Measurements from ENCODE around the gene TAF1B. TPM values are rescaled to one million over a fixed set of nuclear protein-coding genes. Genes with fewer than 3 reads are reported as not detected.

Gene TAF1B
- total RNA-seq, 1 donor from 2014 or later = 35.7 TPM

DNA sequence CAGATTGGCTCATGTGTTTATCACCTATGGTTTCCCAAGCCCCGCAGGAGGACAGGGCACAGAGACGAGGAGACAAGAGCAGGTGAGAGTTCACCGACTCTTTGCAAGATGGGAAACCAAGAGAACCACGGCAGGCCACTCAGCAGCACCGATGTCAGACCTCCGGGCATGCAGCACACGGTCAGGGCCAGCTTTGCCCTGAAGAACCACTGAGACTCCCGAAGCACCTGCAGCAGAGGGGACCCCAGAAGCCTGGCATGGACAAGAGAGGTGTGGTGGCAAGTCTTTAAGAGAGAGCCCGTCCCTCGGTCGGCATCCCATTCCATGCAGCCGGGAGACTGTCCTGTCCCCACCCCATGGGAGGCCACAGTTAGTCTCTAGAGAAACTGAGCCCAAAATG is 36.6 kb upstream of the TAF1B start:
- no peaks in the 10 kb centered on the region for H3K27me3 Mint-ChIP-seq (ENCODE audit: low read depth)
- H3K4me3 Mint-ChIP-seq = no peak overlapping the region
- no peaks in the 10 kb centered on the region for H3K36me3 Mint-ChIP-seq (ENCODE audit: low read depth)
- TF ChIP-seq, protein P1, sequence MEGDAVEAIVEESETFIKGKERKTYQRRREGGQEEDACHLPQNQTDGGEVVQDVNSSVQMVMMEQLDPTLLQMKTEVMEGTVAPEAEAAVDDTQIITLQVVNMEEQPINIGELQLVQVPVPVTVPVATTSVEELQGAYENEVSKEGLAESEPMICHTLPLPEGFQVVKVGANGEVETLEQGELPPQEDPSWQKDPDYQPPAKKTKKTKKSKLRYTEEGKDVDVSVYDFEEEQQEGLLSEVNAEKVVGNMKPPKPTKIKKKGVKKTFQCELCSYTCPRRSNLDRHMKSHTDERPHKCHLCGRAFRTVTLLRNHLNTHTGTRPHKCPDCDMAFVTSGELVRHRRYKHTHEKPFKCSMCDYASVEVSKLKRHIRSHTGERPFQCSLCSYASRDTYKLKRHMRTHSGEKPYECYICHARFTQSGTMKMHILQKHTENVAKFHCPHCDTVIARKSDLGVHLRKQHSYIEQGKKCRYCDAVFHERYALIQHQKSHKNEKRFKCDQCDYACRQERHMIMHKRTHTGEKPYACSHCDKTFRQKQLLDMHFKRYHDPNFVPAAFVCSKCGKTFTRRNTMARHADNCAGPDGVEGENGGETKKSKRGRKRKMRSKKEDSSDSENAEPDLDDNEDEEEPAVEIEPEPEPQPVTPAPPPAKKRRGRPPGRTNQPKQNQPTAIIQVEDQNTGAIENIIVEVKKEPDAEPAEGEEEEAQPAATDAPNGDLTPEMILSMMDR (conservative IDR thresholded peaks at IDR 0.05) = no peak
- H3K4me1 Mint-ChIP-seq = peaks cover 4% of the 10 kb centered on the region
- no peaks in the 10 kb centered on the region for H3K9me3 Mint-ChIP-seq
- DNase-seq (ENCODE audit: low read depth, low spot score) = no peak
- no peak overlapping the region for H3K27ac Mint-ChIP-seq (ENCODE audit: unreplicated experiment)

DNA sequence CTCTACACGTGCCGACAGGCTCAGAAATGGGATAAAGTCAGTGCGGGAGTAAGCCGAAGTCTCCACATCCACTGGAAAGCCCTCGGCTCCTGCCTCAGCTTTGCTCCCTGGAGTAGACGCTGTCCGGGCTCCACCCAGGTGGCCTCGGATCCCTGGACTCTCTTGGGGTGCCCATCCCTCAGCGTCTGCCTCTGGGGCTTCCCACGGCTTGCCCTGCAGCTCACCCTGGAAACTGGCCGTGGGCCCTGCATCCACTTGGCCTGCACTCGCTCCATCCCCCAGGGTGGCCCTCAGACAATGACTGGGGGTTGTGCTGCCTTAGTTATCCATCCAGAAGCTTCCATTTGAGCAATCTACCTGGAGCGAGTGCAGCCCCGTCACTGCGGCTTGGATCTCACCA is 36.2 kb upstream of the TAF1B start:
- H3K4me1 Mint-ChIP-seq = peaks cover 4% of the 10 kb centered on the region
- H3K4me3 Mint-ChIP-seq = no peak overlapping the region

DNA sequence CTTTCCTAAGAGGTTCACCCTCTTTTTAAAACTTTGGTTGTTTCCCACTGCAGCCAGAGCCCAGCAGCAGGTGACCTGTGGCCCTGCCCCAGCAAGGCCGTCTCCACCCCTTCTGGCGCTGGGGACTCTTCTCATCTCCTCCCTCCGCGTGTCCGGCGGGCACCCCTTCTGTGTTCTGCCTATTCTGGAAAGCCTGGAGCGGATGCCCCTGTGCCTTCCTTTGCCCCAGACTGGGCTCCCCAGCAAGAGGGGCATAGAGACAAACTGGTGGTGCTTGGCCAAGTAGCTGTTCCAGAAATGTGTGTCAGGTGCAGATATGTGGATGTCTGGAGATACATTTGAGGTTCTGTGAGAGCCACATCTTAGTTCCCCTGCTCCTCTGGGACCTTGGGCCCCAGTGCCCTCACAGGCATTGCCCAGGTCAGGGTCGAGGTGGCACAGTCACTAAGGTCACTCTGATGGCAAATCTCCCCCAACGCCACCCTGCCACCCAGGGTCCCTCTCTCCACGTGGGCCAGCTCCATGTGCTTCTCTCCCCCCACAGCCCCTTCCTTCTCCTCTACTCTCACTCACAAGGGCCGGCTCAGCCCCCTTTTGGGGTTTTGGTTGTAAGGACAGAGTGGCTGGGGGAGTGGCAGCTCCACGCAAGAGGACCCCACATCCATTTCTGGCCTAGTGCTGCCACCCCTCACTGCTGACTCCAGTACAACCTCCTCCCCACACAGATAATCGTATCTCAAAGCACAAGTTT is 35.5 kb upstream of the TAF1B start:
- no peak for DNase-seq (ENCODE audit: low read depth, low spot score)
- H3K4me1 Mint-ChIP-seq = peaks cover 4% of the 10 kb centered on the region
- H3K9me3 Mint-ChIP-seq = no peaks in the 10 kb centered on the region
- no peaks in the 10 kb centered on the region for H3K27me3 Mint-ChIP-seq (ENCODE audit: low read depth)
- H3K36me3 Mint-ChIP-seq (ENCODE audit: low read depth) = no peaks in the 10 kb centered on the region
- TF ChIP-seq, protein P1 (conservative IDR thresholded peaks at IDR 0.05) = no peak
- H3K27ac Mint-ChIP-seq (ENCODE audit: unreplicated experiment) = no peak overlapping the region
- H3K4me3 Mint-ChIP-seq = no peak overlapping the region

More for the DNA sequence above, 36.2 kb upstream of the TAF1B start:
- DNase-seq (ENCODE audit: low read depth, low spot score) = no peak
- no peaks in the 10 kb centered on the region for H3K9me3 Mint-ChIP-seq
- TF ChIP-seq, protein P1 (conservative IDR thresholded peaks at IDR 0.05) = no peak
- no peaks in the 10 kb centered on the region for H3K27me3 Mint-ChIP-seq (ENCODE audit: low read depth)
- H3K36me3 Mint-ChIP-seq (ENCODE audit: low read depth) = no peaks in the 10 kb centered on the region
- H3K27ac Mint-ChIP-seq (ENCODE audit: unreplicated experiment) = no peak overlapping the region

DNA sequence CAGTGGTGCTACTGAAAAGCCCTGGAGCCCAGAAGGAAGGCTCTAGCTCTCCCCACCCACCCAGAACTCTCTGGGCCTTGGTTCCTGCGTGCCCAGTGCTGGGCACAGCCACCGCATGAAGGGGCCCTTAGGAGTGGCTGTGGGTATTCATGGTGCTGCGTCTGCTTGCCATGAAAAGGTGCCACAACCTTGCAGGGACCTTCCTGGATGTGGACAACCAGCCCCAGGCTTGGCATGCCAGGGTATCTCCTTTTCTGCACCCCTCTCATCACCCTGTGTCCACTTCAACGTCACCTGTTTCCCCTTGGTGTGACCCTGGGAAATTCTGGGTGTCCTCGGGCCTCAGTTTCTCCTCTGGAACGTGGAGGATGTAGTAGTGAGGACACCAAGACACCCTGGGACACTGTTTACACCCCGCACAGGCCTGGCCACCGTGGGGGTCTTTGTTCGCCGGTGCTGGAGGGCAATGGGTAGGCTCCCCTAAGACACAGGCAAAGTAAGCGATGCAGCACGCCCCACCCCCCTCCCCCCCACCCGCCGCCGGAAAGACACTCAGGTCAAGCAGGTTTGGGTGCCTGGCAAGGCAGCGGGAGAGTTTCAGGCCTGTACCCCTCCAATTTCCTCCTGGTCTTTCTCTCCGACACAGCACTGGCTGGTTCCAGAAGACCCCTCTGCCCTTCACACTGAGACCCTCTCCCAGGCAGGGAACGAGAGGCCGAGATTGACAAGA is 34.8 kb upstream of the TAF1B start:
- TF ChIP-seq, protein P1 (conservative IDR thresholded peaks at IDR 0.05) = no peak
- no peaks in the 10 kb centered on the region for H3K36me3 Mint-ChIP-seq (ENCODE audit: low read depth)
- DNase-seq (ENCODE audit: low read depth, low spot score) = no peak
- H3K4me3 Mint-ChIP-seq = no peak overlapping the region
- H3K27ac Mint-ChIP-seq (ENCODE audit: unreplicated experiment) = peak overlapping the region; percentile 50
- peaks cover 2% of the 10 kb centered on the region for H3K4me1 Mint-ChIP-seq
- no peaks in the 10 kb centered on the region for H3K9me3 Mint-ChIP-seq
- H3K27me3 Mint-ChIP-seq (ENCODE audit: low read depth) = no peaks in the 10 kb centered on the region

DNA sequence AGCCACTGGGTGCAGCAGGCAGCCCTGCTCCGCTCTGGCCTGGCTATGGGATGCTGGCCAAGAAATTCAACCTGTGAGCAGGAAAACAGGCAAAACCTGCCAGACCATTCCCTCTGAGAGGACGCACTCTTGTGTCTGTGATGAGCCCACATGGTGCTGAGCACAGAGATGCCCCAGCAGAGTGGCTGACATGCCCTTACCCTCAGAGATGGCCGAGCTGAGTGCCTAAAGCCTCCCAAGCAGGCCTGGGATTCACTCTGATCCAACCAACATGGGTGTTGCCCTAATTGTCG is 34.3 kb upstream of the TAF1B start:
- Mint-ChIP-seq H3K9me3 (no peaks in the 10 kb centered on the region), H3K4me3 (no peak overlapping the region), H3K27ac (ENCODE audit: unreplicated experiment) (no peak overlapping the region), H3K4me1 (peaks cover 4% of the 10 kb centered on the region), H3K27me3 (ENCODE audit: low read depth) (no peaks in the 10 kb centered on the region), H3K36me3 (ENCODE audit: low read depth) (no peaks in the 10 kb centered on the region)
- no peak for DNase-seq (ENCODE audit: low read depth, low spot score)
- TF ChIP-seq, protein P1 (conservative IDR thresholded peaks at IDR 0.05) = no peak

All from neural crest cell (in vitro differentiated cells).